ENCODE results near the gene LILRB5.
"Not testable (repeated sequence)": the region's sequence is repeated elsewhere in the genome, so short reads cannot be mapped to it uniquely, and the experiment has no call there.

LILRB5 gene

GRCh38 chr19:54240372-54241336, 16.4 kb downstream of the LILRB5 start:
- not testable (repeated sequence) for DNase-seq

GRCh38 chr19:54239491-54240371, 17.3 kb downstream of the LILRB5 start:
- not testable (repeated sequence) for DNase-seq

DNA sequence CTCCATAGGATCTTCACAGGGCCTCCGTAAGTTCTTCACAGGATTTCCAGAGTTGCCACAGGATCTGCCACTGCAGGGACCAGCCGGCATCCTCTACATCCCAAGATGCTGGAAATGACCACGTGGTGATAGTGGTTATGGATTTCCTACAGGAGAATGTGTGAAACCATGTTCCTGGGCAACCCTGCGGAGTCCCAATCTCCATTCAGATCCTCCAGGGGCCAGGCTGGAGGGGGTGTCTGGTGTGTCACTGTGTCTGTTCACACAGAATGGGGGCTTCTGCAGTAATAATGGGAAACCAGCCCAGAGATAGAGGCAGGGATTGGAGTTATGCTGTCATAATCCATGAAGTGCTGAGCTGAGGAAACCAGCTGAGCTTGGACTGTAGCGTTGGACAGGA, 23.1 kb downstream of the LILRB5 start:
- DNase-seq, result no peak

- DNase-seq, result peak; percentile 40 to 74
Measured at GRCh38 chr19:54231077-54231931, 25.8 kb downstream of the LILRB5 start.

- DNase-seq, result no peak
Measured at GRCh38 chr19:54230031-54230430, 27.0 kb downstream of the LILRB5 start.

DNA sequence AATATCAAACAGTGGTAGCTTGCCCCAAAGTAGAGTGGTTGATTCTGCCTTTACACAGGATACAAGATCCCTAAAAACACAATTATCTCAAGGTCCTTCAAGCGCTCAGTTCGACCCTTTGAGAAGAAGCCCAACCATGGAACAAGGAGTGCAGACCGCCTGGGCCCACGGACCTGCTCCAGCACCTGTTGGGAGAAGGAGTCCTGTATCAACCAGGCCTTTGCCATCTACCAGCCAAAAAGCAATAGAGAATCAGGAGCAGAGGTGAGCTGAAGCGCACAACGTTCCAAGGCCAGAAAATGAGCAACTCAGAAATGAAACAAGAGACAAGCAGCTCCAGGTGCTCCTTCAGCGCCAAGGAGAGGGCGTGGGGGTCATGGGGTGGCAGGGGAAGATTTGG, 27.9 kb downstream of the LILRB5 start:
- DNase-seq, result no peak

DNA sequence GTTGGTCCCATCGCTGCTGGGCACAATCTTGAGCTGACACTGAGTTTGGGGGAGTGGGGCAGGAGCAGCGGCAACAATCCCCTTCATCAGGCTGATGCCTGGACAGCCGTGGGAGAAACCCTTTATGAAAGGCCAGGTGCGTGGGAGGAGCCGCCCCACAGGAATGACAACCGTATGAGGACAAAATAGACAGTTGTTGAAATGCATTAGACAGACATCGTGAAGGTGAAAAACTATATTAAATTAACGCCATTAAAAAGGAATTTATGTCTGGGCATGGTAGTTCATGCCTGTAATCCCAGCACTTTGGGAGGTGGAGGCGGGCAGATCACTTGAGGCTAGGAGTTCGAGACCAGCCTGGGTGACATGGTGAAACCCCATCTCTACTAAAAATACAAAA, 32.5 kb downstream of the LILRB5 start:
- not testable (repeated sequence) for DNase-seq

- not testable (repeated sequence) for DNase-seq
Measured at GRCh38 chr19:54223937-54224281, 33.2 kb downstream of the LILRB5 start.

- not testable (repeated sequence) for DNase-seq
Measured at GRCh38 chr19:54223277-54223936, 33.7 kb downstream of the LILRB5 start.

GRCh38 chr19:54222474-54223276, 34.4 kb downstream of the LILRB5 start, which contains the start of gene LILRB3:
Gene LILRB3 (minus strand): TSS chr19:54223007. CDS start chr19:54222976, 31 bp downstream.
- not testable (repeated sequence) for DNase-seq

- DNase-seq, result not testable (repeated sequence)
Measured at GRCh38 chr19:54221947-54222346, 35.1 kb downstream of the LILRB5 start.

DNA sequence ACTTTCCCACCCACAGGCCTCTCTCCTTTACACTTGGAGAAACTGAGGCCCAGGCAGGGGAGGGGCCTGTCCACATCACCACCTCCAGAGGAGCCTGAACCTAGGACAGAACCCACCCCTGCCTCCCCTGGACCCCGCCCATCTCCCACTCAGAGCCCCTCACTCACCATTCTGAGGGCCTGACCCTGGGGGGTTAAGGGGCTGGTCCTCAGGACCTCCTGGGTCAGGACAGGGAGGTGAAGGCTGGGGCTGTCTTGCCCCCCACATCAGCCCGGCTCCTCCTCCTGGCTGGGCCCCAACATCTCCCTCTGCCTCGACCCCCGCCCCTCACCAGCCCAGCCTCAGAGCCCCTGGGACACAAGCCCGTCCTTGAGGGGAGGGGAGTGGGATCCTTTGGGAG, 37.4 kb downstream of the LILRB5 start:
- not testable (repeated sequence) for DNase-seq

DNA sequence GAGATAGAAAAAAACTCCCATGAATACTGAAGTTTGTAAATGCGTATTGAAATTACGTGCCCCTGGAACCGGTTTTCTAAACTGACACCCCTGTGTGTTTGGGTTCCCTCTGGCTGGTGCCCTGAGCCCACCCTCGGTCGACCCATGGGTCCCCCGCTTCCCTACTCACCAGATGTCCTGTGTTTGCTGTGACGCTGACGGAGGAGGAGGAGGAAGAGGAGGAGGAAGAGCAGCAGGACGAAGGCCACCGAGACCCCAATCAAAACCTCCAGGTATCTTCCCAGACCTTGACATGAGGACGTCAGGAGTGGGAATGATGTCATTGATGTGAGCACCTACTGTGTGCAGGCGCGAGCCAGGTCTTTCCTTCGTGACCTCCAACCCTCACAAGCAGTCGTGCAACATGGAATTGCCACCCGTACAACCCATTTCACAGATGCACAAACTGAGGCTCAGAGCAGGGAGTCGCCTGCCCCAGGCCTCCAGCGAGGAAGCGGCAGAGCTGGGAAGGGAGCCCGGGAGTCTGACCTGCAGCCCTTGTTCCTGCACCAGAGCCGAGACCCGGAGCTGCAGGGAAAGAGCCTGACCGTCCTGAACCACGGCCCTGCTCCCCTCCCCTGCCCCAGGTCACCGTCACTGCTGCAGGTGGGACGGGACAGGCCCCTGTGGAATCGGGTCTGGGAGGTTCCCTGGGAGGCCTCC, 38.0 kb downstream of the LILRB5 start:
- no peak for DNase-seq

DNA sequence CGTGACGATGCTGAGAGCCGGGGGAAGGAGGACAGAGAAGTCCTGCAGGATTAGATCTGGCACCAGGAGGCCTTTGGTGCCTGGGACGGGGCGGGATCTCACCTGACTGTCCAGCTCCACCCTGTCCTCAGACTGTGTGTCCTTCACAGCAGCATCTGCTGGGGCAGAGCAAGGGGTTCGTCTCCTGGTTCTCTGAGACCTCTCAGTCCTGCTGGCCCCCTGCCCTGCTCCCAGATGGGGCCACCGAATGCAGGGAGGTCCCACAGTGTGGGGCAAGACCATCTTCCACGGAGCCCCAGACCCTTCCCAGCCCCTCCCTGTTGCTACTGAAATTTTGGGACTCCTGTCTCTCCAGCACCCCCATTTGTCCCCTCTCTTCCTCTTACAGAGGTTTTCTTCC, 38.8 kb downstream of the LILRB5 start:
- no peak for DNase-seq

DNA sequence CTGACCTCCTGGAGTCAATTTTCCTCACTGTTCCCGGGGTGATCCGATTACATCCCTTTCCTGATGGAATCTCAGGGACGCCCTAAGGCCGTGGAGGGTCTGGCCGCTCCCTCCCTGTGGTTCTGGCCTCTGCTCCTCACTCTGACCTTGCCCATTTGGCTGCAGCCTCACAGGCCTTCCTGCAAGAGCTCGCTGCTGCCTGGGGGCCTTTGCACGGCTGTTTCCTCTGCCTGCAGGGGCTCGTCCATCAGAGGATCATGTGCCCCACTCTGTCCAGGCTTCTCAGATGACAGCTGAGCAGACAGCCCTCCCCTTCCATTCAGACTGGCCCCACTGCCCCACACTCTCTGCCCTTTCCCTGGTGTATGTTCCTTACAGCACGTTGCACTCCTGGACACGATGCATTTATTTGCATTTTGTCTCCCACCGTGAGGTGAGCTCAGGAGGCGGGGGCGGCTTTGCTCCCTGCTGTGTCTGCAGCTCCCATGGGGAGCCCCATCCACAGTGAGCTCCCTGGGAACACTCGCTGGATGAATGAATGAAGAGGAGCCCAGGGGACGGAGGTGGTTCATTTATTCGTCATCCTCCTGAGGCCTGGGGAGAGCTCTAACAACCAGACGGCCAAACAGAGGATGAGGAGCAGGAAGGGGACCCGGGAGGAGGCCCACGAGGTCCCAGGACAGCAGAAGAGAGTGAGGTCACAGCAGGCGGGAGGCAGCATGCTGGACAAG, 39.4 kb downstream of the LILRB5 start:
- not testable (repeated sequence) for DNase-seq

GRCh38 chr19:54216869-54217268, 40.2 kb downstream of the LILRB5 start:
- DNase-seq, result no peak

DNA sequence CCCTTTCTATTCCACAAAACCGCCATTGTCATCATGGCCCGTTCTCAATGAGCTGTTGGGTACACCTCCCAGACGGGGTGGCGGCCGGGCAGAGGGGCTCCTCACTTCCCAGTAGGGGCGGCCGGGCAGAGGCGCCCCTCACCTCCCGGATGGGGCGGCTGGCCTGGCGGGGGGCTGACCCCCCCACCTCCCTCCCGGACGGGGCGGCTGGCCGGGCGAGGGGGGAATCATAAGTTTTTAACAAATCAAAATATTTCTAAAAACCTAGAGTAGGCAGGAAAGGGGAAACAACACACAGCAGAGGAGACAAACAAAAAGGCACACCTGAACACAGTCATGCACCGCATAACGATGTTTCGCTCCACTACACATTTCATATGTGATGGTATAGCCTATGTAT, 42.3 kb downstream of the LILRB5 start:
- not testable (repeated sequence) for DNase-seq

GRCh38 chr19:54214217-54214616, 42.9 kb downstream of the LILRB5 start:
- DNase-seq, result not testable (repeated sequence)

GRCh38 chr19:54211235-54211634, 45.8 kb downstream of the LILRB5 start:
- no peak for DNase-seq

Data from NCI-H1930 (cell line).